Spleen (tissue), 11 donors: Measurements from ENCODE around the gene REV1. TPM values are rescaled to one million over a fixed set of nuclear protein-coding genes. Genes with fewer than 3 reads are reported as not detected.

Experiments
- DNase-seq: peaks from one replicate; pipeline ENCODE4 v3.0.0-alpha.2; 2020
- H3K27ac ChIP-seq, 8 donors: fragments of 200-600 bp; sonication (generic) in 7 of 8; 1 replicate in 4 of 8; 2 replicates in 4 of 8; pipeline versions ENCODE4 v1.5.0 to v1.8.0; 2016 to 2021; ENCODE audit warnings: inconsistent platforms in 4 of 8, mild to moderate bottlenecking in 4 of 8, moderate library complexity in 1 of 8
- H3K27me3 ChIP-seq, 7 donors: fragments of 200-600 bp; sonication (generic) in 6 of 7; replicated peaks in 1 of 7; 1 replicate in 4 of 7; 2 replicates in 3 of 7; pipeline versions ENCODE4 v1.5.0 to v1.8.0; 2016 to 2021; ENCODE audit warnings: inconsistent platforms in 3 of 7, mild to moderate bottlenecking in 1 of 7
- H3K36me3 ChIP-seq, 6 donors: fragments of 200-600 bp; sonication (generic) in 5 of 6; 1 replicate in 4 of 6; 2 replicates in 2 of 6; pipeline versions ENCODE4 v1.5.0 to v1.8.0; 2016 to 2021; ENCODE audit warnings: inconsistent platforms in 2 of 6
- H3K4me1 ChIP-seq, 6 donors: fragments of 200-600 bp; sonication (generic) in 5 of 6; 1 replicate in 3 of 6; 2 replicates in 3 of 6; pipeline versions ENCODE4 v1.5.0 to v1.8.0; 2016 to 2021; ENCODE audit warnings: inconsistent platforms in 3 of 6
- H3K4me3 ChIP-seq, 8 donors: fragments of 200-600 bp; sonication (generic) in 7 of 8; 1 replicate in 4 of 8; 2 replicates in 4 of 8; pipeline versions ENCODE4 v1.5.0 to v1.8.0; 2016 to 2021; ENCODE audit warnings: inconsistent platforms in 4 of 8, mild to moderate bottlenecking in 4 of 8, moderate library complexity in 2 of 8
- H3K9me3 ChIP-seq, 8 donors: fragments of 200-600 bp; sonication (generic) in 7 of 8; 1 replicate in 4 of 8; 2 replicates in 4 of 8; pipeline versions ENCODE4 v1.5.0 to v1.8.0; 2016 to 2021; ENCODE audit warnings: inconsistent platforms in 4 of 8
- CTCF ChIP-seq, 11 experiments: fragments of 200-600 bp in 7 of 11; fragments of 450-650 bp in 4 of 11; sonication (generic) in 4 of 11; IDR thresholded peaks in 8 of 11; conservative IDR thresholded peaks in 3 of 11; 1 replicate in 7 of 11; 2 replicates in 4 of 11; pipeline versions ENCODE4 v1.4.0 to v1.8.0; 2016 to 2021; ENCODE audit warnings: antibody characterized with exemption in 11 of 11, inconsistent platforms in 4 of 11, mild to moderate bottlenecking in 1 of 11
- POLR2A ChIP-seq, 3 donors: fragments of 450-650 bp; IDR thresholded peaks; one replicate each; pipeline ENCODE4 v1.5.1; 2017; ENCODE audit warnings: antibody characterized with exemption in 3 of 3, mild to moderate bottlenecking in 1 of 3
- POLR2AphosphoS5 ChIP-seq, 3 donors: sonication (generic); formaldehyde crosslinking; IDR thresholded peaks; one replicate each; pipeline ENCODE4 v1.5.1; 2017; ENCODE audit warnings: antibody characterized with exemption in 3 of 3
- WGBS, 5 donors: extraction: QIAGEN DNeasy Blood & Tissue Kit in 3 of 5; methylation state at CpG; one replicate each; pipeline versions ENCODE4 v1.1.5 to v1.1.7; 2013 to 2018; 5-methylcytosine and 5-hydroxymethylcytosine counted together
- intact Hi-C: fragments of 100-400 bp; cut with DNase I; formaldehyde crosslinking; loops from one replicate; pipeline ENCODE4 v1.15.0; 2023; ENCODE audit warnings: low total_unique reads
- polyA plus RNA-seq, 3 donors: library from polyadenylated mRNA; stranded (reverse); fragments of 200-250 nt; gene quantifications; one replicate each; pipeline ENCODE4 v1.2.1, GENCODE V29; 2013
- total RNA-seq, 7 donors: library from RNA; depleted of rRNA in 3 of 7; stranded (reverse); fragments of >200 nt in 3 of 7; fragmentation: NEBNext Ultra II Directional in 4 of 7; extraction: Animal tissue kit (Norgen Biotek cat#: 25700) in 4 of 7; gene quantifications; one replicate each; pipeline versions ENCODE4 v1.1.0 to v1.2.1, GENCODE V29; 2016 to 2021
- donor health status: healthy with polysubstance abuse.
- donor health status: DM: no; HTN: no; CAD: no; lungs with moderate emphysema.
- donor health status: DM: no; HTN: no; CAD: no.
- donor health status: Bipolar disorder and iron deficiency.
- donor health status: healthy.
- donor health status: DM: no; HTN: no; CAD: no.
- donor health status: DM: yes; HTN: yes; CAD: no.

The REV1 gene
- total and polyA plus RNA-seq, 10 donors: 12.0 to 75.1 (median 50.6) TPM

- intact Hi-C loops: no loop called here
- Histone ChIP-seq H3K4me1 (no peaks in the 10 kb centered on the region), H3K27me3 (no peaks in the 10 kb centered on the region), H3K27ac (no peak overlapping the region), H3K9me3 (no peaks in the 10 kb centered on the region), H3K36me3 (peaks cover 2 to 100% (median 95%) of the 10 kb centered on the region in 6 donors), H3K4me3 (no peak overlapping the region)
- TF ChIP-seq CTCF (IDR thresholded peaks at IDR 0.05 in 8 of 11, conservative IDR thresholded peaks at IDR 0.05 in 3 of 11) (no peak), POLR2A (IDR thresholded peaks at IDR 0.05) (no peak), POLR2AphosphoS5 (IDR thresholded peaks at IDR 0.05) (no peak)
- 60 to 73% (median 66%) methylated on average over 4 of the region's 4 CpGs for WGBS, 5 donors
- no peak for DNase-seq
Observed at GRCh38 chr2:99401841-99402240, 88.0 kb downstream of the REV1 start.

- H3K4me1 ChIP-seq: no peaks in the 10 kb centered on the region
- no peaks in the 10 kb centered on the region for H3K9me3 ChIP-seq
- TF ChIP-seq POLR2AphosphoS5 (IDR thresholded peaks at IDR 0.05) (no peak), CTCF (IDR thresholded peaks at IDR 0.05 in 8 of 11, conservative IDR thresholded peaks at IDR 0.05 in 3 of 11) (no peak)
- intact Hi-C loops: no loop called here
- WGBS, 5 donors: 91 to 98% (median 96%) methylated on average over 2 of the region's 2 CpGs
- H3K27ac ChIP-seq: no peak overlapping the region
- no peak overlapping the region for H3K4me3 ChIP-seq
- H3K27me3 ChIP-seq: no peaks in the 10 kb centered on the region
- peaks cover 2 to 100% (median 96%) of the 10 kb centered on the region in 6 donors for H3K36me3 ChIP-seq
- no peak for DNase-seq
Observed at GRCh38 chr2:99399795-99400194, 90.0 kb downstream of the REV1 start.

- Histone ChIP-seq H3K36me3 (peaks cover 4 to 100% (median 96%) of the 10 kb centered on the region in 6 donors), H3K4me3 (no peak overlapping the region), H3K27me3 (no peaks in the 10 kb centered on the region), H3K4me1 (no peaks in the 10 kb centered on the region), H3K9me3 (no peaks in the 10 kb centered on the region), H3K27ac (no peak overlapping the region)
- WGBS, 5 donors: 90 to 94% (median 92%) methylated on average over 5 of the region's 5 CpGs
- intact Hi-C loops: no loop called here
- DNase-seq: no peak
- TF ChIP-seq CTCF (IDR thresholded peaks at IDR 0.05 in 8 of 11, conservative IDR thresholded peaks at IDR 0.05 in 3 of 11) (no peak), POLR2A (IDR thresholded peaks at IDR 0.05) (no peak), POLR2AphosphoS5 (IDR thresholded peaks at IDR 0.05) (no peak)
Observed at GRCh38 chr2:99399063-99399462, 90.8 kb downstream of the REV1 start.

GRCh38 chr2:99398303-99398702 lies 91.5 kb downstream of the REV1 start:
- 89 to 94% (median 93%) methylated on average over 5 of the region's 5 CpGs for WGBS, 5 donors
- TF ChIP-seq CTCF (IDR thresholded peaks at IDR 0.05 in 8 of 11, conservative IDR thresholded peaks at IDR 0.05 in 3 of 11): no peak
- TF ChIP-seq POLR2A (IDR thresholded peaks at IDR 0.05): no peak
- no peak for TF ChIP-seq POLR2AphosphoS5 (IDR thresholded peaks at IDR 0.05)
- peaks cover 6 to 100% (median 96%) of the 10 kb centered on the region in 6 donors for H3K36me3 ChIP-seq
- DNase-seq: no peak
- H3K27me3 ChIP-seq: no peaks in the 10 kb centered on the region
- intact Hi-C loops: no loop called here
- no peaks in the 10 kb centered on the region for H3K9me3 ChIP-seq
- no peak overlapping the region for H3K27ac ChIP-seq
- no peaks in the 10 kb centered on the region for H3K4me1 ChIP-seq
- H3K4me3 ChIP-seq: no peak overlapping the region
